HL-60 (cell line): ENCODE measurements around the gene RCAN3.

Source experiments
- DNase-seq, 2 experiments: peaks; one replicate each; pipeline ENCODE4 v3.0.0-alpha.2; 2010 to 2020; ENCODE audit warnings: low read depth in 1 of 2, low spot score in 1 of 2
- H3K27ac ChIP-seq: fragments of 250-450 bp; sonication (Bioruptor Pico); replicated peaks from 2 replicates; pipeline ENCODE4 v1.5.1; 2020; ENCODE audit warnings: mild to moderate bottlenecking, moderate library complexity
- H3K27me3 ChIP-seq: fragments of 250-450 bp; sonication (Bioruptor Pico); 2 replicates; pipeline ENCODE4 v1.5.1; 2021; ENCODE audit warnings: mild to moderate bottlenecking, moderate library complexity; ENCODE audit not compliant: insufficient read depth, poor library complexity, severe bottlenecking
- H3K4me3 ChIP-seq: replicated peaks from 2 replicates; pipeline ENCODE4 v1.5.1; 2011; ENCODE audit warnings: mild to moderate bottlenecking, control low read depth, low read length; ENCODE audit not compliant: insufficient read depth
- GABPA ChIP-seq: IDR thresholded peaks from 2 replicates; pipeline ENCODE4 v1.6.1; 2012; ENCODE audit warnings: low read depth
- POLR2AphosphoS5 ChIP-seq: IDR thresholded peaks from 2 replicates; pipeline ENCODE4 v1.6.1; 2012; ENCODE audit warnings: low read depth
- SPI1 ChIP-seq: IDR thresholded peaks from 2 replicates; pipeline ENCODE4 v1.6.1; 2012; ENCODE audit warnings: low read depth, mild to moderate bottlenecking, borderline replicate concordance
- TF ChIP-seq, protein P1 (sequence below): IDR thresholded peaks from one replicate; pipeline ENCODE4 v1.5.1; 2011; ENCODE audit warnings: low read length, control low read depth, inconsistent platforms; ENCODE audit not compliant: insufficient read depth
- TF ChIP-seq, protein P2 (sequence below): IDR thresholded peaks from 2 replicates; pipeline ENCODE4 v1.6.1; 2012; ENCODE audit warnings: low read depth; ENCODE audit not compliant: insufficient replicate concordance

RCAN3 gene

DNA sequence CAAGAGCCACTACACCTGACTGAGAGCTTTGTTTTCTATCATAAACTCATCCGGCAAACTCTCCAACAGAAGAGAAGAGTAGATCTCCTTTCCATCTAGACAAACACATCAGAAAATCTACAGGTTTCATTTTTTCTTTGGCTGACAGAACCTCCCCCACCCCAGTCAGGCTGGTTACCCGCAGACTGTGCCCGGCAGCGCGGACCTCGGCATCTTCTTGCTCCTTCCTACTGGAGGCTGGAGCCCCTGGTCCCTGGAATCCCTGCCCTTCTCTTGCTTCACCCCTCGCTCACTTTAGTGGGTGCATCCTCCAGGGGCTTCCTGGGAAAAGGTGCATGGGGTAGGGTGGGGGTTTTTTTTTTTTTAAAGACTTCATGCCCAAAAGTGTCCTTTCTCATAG is 76.2 kb downstream of the RCAN3 start:
- TF ChIP-seq SPI1: no peak
- TF ChIP-seq, protein P1, sequence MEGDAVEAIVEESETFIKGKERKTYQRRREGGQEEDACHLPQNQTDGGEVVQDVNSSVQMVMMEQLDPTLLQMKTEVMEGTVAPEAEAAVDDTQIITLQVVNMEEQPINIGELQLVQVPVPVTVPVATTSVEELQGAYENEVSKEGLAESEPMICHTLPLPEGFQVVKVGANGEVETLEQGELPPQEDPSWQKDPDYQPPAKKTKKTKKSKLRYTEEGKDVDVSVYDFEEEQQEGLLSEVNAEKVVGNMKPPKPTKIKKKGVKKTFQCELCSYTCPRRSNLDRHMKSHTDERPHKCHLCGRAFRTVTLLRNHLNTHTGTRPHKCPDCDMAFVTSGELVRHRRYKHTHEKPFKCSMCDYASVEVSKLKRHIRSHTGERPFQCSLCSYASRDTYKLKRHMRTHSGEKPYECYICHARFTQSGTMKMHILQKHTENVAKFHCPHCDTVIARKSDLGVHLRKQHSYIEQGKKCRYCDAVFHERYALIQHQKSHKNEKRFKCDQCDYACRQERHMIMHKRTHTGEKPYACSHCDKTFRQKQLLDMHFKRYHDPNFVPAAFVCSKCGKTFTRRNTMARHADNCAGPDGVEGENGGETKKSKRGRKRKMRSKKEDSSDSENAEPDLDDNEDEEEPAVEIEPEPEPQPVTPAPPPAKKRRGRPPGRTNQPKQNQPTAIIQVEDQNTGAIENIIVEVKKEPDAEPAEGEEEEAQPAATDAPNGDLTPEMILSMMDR: no peak
- no peak overlapping the region for H3K27ac ChIP-seq
- H3K4me3 ChIP-seq: no peak overlapping the region
- no peak for DNase-seq
- no peaks in the 10 kb centered on the region for H3K27me3 ChIP-seq

DNA sequence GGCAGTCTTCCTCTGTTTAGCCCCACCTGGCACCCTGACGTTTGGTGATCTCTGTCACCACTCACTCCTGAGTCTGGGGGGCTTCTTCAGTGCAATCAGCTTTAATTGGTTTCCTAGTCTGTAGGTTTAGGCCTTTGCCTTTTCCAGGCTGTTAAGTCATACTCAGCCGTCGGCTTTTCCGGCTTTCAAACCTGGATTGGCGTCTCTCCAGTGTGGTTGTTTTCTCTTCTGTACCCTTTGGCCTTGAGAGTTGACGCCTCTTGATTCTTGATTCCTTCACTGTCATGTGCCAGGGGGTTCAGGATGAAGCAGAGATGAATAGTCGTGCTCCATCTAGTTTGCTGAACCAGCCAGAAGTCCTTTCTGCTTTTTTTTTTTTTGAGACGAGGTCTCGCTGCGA is 78.1 kb downstream of the RCAN3 start:
- H3K27me3 ChIP-seq: peaks cover 5% of the 10 kb centered on the region
- no peak for DNase-seq
- no peak overlapping the region for H3K27ac ChIP-seq
- TF ChIP-seq GABPA (no peak), SPI1 (no peak), POLR2AphosphoS5 (no peak)
- TF ChIP-seq, protein P1: no peak
- TF ChIP-seq, protein P2, sequence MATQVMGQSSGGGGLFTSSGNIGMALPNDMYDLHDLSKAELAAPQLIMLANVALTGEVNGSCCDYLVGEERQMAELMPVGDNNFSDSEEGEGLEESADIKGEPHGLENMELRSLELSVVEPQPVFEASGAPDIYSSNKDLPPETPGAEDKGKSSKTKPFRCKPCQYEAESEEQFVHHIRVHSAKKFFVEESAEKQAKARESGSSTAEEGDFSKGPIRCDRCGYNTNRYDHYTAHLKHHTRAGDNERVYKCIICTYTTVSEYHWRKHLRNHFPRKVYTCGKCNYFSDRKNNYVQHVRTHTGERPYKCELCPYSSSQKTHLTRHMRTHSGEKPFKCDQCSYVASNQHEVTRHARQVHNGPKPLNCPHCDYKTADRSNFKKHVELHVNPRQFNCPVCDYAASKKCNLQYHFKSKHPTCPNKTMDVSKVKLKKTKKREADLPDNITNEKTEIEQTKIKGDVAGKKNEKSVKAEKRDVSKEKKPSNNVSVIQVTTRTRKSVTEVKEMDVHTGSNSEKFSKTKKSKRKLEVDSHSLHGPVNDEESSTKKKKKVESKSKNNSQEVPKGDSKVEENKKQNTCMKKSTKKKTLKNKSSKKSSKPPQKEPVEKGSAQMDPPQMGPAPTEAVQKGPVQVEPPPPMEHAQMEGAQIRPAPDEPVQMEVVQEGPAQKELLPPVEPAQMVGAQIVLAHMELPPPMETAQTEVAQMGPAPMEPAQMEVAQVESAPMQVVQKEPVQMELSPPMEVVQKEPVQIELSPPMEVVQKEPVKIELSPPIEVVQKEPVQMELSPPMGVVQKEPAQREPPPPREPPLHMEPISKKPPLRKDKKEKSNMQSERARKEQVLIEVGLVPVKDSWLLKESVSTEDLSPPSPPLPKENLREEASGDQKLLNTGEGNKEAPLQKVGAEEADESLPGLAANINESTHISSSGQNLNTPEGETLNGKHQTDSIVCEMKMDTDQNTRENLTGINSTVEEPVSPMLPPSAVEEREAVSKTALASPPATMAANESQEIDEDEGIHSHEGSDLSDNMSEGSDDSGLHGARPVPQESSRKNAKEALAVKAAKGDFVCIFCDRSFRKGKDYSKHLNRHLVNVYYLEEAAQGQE: no peak
- H3K4me3 ChIP-seq: no peak overlapping the region

DNA sequence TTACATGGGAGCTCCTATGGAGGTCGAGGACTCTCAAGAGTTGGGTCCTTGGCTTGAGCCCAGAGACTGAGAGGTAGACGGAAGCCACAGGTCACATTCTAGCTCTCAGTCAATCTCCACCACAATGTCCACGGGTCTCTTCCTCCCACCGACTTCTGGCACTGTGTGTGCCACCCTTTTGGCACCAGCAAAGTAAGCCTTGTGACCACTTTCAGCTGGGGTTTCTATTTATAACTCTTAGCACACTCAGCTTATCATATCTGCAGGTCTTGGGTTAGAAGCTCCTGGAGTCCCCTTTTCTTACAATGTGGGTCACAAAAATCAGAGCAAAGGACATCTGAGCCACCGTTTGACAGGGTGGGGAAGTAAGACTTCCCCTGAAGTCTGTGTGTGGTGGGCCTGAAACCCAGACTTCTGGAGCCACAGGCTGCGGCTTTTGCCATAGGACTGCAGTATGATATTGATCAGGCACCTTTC is 81.6 kb downstream of the RCAN3 start:
- Histone ChIP-seq H3K27ac (no peak overlapping the region), H3K27me3 (peaks cover 5% of the 10 kb centered on the region), H3K4me3 (no peak overlapping the region)
- TF ChIP-seq GABPA (no peak), SPI1 (no peak), POLR2AphosphoS5 (no peak)
- TF ChIP-seq, protein P2: no peak
- TF ChIP-seq, protein P1: no peak
- DNase-seq: no peak

DNA sequence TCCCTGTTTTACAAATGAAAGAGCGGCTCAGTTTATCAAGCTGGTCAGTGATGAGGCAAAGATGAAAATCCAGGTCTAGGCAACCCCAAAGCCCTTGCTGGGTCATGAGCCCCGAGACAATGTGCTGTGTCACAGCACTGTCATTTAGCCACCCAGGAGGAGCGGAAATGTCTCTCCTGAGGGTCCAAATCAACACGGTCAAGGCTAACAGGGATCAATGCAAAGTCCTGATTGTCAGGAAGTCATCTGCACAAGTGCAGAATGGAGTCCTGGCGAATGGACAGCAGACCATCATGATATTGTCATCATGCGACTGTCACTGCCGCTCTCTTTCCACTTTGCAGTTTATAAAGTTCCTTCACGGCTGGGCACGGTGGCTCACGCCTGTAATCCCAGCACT is 83.5 kb downstream of the RCAN3 start:
- Histone ChIP-seq H3K27me3 (peaks cover 5% of the 10 kb centered on the region), H3K27ac (no peak overlapping the region), H3K4me3 (no peak overlapping the region)
- TF ChIP-seq SPI1: no peak
- no peak for TF ChIP-seq GABPA
- TF ChIP-seq POLR2AphosphoS5: no peak
- TF ChIP-seq, protein P2: no peak
- TF ChIP-seq, protein P1: no peak
- no peak for DNase-seq
